ENCODE results near the gene NHLH2. TPM values are rescaled to one million over a fixed set of nuclear protein-coding genes. Genes with fewer than 3 reads are reported as not detected.

Gene NHLH2
- polyA plus RNA-seq, 2 of the 4 experiments (the other 2 are of a cell fraction) = not detected

GRCh38 chr1:115791816-115792215, 49.1 kb downstream of the NHLH2 start:
- CTCF ChIA-PET = interaction anchor here (1.0 to 1.4 kb wide), 2 partner anchors 16 to 347 kb away, joined by 3 to 4 read pairs; no protein-coding TSS in a partner anchor
- FAIRE-seq (no peak), DNase-seq (ENCODE audit: low read depth in 1 of 2, low spot score in 1 of 2) (no peak), ATAC-seq (no peak)
- 28% methylated on average over 3 of the region's 3 CpGs for WGBS (ENCODE audit: missing lambda C conversion rate)
- Histone ChIP-seq H3K4me1 (no peaks in the 10 kb centered on the region), H3K4me3 (no peak overlapping the region), H3K9me3 (no peaks in the 10 kb centered on the region), H3K27ac (no peak overlapping the region), H3K4me2 (no peak overlapping the region)
- POLR2A ChIA-PET = no interaction called here
- TF ChIP-seq, protein P1, sequence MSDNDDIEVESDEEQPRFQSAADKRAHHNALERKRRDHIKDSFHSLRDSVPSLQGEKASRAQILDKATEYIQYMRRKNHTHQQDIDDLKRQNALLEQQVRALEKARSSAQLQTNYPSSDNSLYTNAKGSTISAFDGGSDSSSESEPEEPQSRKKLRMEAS (IDR thresholded peaks at IDR 0.05) = no peak
- TF ChIP-seq ZC3H11A (IDR thresholded peaks at IDR 0.05) (no peak), RCOR1 (IDR thresholded peaks at IDR 0.05; ENCODE audit: low read depth, low read length) (no peak), RAD21 (conservative IDR thresholded peaks at IDR 0.05 in 1 of 2, IDR thresholded peaks at IDR 0.05 in 1 of 2) (no peak), SREBF2 (IDR thresholded peaks at IDR 0.05) (no peak), EHMT2 (IDR thresholded peaks at IDR 0.05; ENCODE audit: low read depth) (no peak)

DNA sequence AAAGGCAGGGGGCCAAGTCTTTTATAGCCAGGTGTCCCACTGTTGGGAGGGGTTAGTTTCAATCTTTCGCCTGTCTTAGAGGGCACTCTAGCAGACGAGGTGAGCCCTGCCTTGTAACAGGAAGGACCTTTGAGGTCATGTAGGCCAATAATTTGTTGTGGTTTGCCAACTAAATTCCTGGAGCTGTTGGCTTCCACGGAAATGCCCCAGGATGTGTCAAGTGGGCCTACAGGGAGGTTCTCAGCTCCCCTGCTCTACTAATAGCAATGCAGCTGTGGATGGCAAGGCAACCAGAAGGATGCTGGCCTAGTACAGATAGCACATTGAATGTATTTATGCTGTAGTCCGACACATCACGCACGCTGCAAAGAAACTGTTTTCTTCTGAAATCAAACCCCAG, 50.1 kb downstream of the NHLH2 start:
- POLR2A ChIA-PET = no interaction called here
- ATAC-seq (no peak), FAIRE-seq (no peak), DNase-seq (ENCODE audit: low read depth in 1 of 2, low spot score in 1 of 2) (no peak)
- no peak overlapping the region for H3K27ac ChIP-seq
- H3K9me3 ChIP-seq = no peaks in the 10 kb centered on the region
- no peak overlapping the region for H3K4me2 ChIP-seq
- CTCF ChIA-PET = interaction anchor here (1.4 kb wide), 1 partner anchor 19 kb away, joined by 5 read pairs; no protein-coding TSS in a partner anchor
- no peaks in the 10 kb centered on the region for H3K4me1 ChIP-seq
- 56% methylated on average over 6 of the region's 6 CpGs for whole genome bisulfite sequencing (ENCODE audit: missing lambda C conversion rate)
- H3K4me3 ChIP-seq = no peak overlapping the region
- TF ChIP-seq CHD2 (IDR thresholded peaks at IDR 0.05; ENCODE audit: low read length, partially characterized antibody) (no peak), CBX2 (IDR thresholded peaks at IDR 0.05; ENCODE audit: borderline replicate concordance, low read depth) (no peak), RFX5 (IDR thresholded peaks at IDR 0.05) (no peak), NPAS2 (CRISPR knock-in tag; IDR thresholded peaks at IDR 0.05; ENCODE audit: borderline replicate concordance) (no peak)
- TF ChIP-seq, protein P2, sequence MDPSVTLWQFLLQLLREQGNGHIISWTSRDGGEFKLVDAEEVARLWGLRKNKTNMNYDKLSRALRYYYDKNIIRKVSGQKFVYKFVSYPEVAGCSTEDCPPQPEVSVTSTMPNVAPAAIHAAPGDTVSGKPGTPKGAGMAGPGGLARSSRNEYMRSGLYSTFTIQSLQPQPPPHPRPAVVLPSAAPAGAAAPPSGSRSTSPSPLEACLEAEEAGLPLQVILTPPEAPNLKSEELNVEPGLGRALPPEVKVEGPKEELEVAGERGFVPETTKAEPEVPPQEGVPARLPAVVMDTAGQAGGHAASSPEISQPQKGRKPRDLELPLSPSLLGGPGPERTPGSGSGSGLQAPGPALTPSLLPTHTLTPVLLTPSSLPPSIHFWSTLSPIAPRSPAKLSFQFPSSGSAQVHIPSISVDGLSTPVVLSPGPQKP (IDR thresholded peaks at IDR 0.05; ENCODE audit: low read depth, low read length) = no peak
- TF ChIP-seq, protein P3, sequence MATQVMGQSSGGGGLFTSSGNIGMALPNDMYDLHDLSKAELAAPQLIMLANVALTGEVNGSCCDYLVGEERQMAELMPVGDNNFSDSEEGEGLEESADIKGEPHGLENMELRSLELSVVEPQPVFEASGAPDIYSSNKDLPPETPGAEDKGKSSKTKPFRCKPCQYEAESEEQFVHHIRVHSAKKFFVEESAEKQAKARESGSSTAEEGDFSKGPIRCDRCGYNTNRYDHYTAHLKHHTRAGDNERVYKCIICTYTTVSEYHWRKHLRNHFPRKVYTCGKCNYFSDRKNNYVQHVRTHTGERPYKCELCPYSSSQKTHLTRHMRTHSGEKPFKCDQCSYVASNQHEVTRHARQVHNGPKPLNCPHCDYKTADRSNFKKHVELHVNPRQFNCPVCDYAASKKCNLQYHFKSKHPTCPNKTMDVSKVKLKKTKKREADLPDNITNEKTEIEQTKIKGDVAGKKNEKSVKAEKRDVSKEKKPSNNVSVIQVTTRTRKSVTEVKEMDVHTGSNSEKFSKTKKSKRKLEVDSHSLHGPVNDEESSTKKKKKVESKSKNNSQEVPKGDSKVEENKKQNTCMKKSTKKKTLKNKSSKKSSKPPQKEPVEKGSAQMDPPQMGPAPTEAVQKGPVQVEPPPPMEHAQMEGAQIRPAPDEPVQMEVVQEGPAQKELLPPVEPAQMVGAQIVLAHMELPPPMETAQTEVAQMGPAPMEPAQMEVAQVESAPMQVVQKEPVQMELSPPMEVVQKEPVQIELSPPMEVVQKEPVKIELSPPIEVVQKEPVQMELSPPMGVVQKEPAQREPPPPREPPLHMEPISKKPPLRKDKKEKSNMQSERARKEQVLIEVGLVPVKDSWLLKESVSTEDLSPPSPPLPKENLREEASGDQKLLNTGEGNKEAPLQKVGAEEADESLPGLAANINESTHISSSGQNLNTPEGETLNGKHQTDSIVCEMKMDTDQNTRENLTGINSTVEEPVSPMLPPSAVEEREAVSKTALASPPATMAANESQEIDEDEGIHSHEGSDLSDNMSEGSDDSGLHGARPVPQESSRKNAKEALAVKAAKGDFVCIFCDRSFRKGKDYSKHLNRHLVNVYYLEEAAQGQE (IDR thresholded peaks at IDR 0.05) = no peak

DNA sequence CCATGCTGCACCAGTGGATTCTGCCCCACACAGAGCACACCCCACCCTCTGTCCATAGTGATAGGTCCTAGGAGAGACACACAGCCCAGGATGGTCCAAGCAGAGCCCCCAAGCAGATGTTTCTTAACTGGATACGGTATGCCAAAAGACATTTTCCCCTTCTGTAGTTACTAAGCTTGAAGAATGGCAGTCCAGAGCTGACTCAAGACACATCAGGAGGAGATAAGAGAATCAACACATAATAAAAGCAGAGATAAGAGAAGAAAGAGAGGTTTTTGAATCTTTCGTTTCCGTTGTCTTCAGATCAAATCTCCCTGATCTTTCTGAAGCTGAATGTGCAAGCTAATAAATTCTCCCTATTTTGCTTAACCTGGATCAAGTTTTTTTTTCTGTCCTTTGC, 50.6 kb downstream of the NHLH2 start:
- 58% methylated on average over 3 of the region's 3 CpGs for WGBS (ENCODE audit: missing lambda C conversion rate)
- DNase-seq (ENCODE audit: low read depth in 1 of 2, low spot score in 1 of 2) = no peak
- CTCF ChIA-PET = interaction anchor here (1.4 kb wide), 1 partner anchor 19 kb away, joined by 5 read pairs; no protein-coding TSS in a partner anchor
- no peak for TF ChIP-seq FOXS1 (CRISPR knock-in tag; IDR thresholded peaks at IDR 0.05)
- TF ChIP-seq MAZ (IDR thresholded peaks at IDR 0.05; ENCODE audit: borderline replicate concordance, low read depth, low read length) = no peak
- no peak for TF ChIP-seq NFE2L2 (conservative IDR thresholded peaks at IDR 0.05; ENCODE audit: low read length)
- TF ChIP-seq ZNF302 (CRISPR knock-in tag; IDR thresholded peaks at IDR 0.05) = no peak
- no peak for TF ChIP-seq GATA3 (IDR thresholded peaks at IDR 0.05; ENCODE audit: borderline replicate concordance)
- no peak for TF ChIP-seq EHF (CRISPR knock-in tag; IDR thresholded peaks at IDR 0.05)
- no peak for TF ChIP-seq RFX5 (IDR thresholded peaks at IDR 0.05)
- no peak for TF ChIP-seq CBX2 (IDR thresholded peaks at IDR 0.05; ENCODE audit: borderline replicate concordance, low read depth)
- TF ChIP-seq, protein P4, sequence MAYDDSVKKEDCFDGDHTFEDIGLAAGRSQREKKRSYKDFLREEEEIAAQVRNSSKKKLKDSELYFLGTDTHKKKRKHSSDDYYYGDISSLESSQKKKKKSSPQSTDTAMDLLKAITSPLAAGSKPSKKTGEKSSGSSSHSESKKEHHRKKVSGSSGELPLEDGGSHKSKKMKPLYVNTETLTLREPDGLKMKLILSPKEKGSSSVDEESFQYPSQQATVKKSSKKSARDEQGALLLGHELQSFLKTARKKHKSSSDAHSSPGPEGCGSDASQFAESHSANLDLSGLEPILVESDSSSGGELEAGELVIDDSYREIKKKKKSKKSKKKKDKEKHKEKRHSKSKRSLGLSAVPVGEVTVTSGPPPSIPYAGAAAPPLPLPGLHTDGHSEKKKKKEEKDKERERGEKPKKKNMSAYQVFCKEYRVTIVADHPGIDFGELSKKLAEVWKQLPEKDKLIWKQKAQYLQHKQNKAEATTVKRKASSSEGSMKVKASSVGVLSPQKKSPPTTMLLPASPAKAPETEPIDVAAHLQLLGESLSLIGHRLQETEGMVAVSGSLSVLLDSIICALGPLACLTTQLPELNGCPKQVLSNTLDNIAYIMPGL (CRISPR knock-in tag; IDR thresholded peaks at IDR 0.05; ENCODE audit: borderline replicate concordance) = no peak
- TF ChIP-seq NR3C1 (IDR thresholded peaks at IDR 0.05) = no peak
- no peak for TF ChIP-seq MAFK (IDR thresholded peaks at IDR 0.05; ENCODE audit: partially characterized antibody)
- no peak for TF ChIP-seq TP53 (CRISPR knock-in tag; IDR thresholded peaks at IDR 0.05)
- TF ChIP-seq JUN (IDR thresholded peaks at IDR 0.05) = no peak
- no peak for TF ChIP-seq EP300 (IDR thresholded peaks at IDR 0.05)
- TF ChIP-seq, protein P1 (IDR thresholded peaks at IDR 0.05) = no peak
- TF ChIP-seq PBX3 (IDR thresholded peaks at IDR 0.05) = no peak
- H3K27ac ChIP-seq = no peak overlapping the region
- ATAC-seq = no peak
- H3K9me3 ChIP-seq = no peaks in the 10 kb centered on the region
- no peak for FAIRE-seq
- no peak overlapping the region for H3K4me3 ChIP-seq
- H3K4me2 ChIP-seq = no peak overlapping the region
- POLR2A ChIA-PET = no interaction called here
- H3K4me1 ChIP-seq = no peaks in the 10 kb centered on the region

Data from A549 (cell line).